ENCODE measurements around the gene COTL1. TPM values are rescaled to one million over a fixed set of nuclear protein-coding genes. Genes with fewer than 3 reads are reported as not detected.
"Not testable (repeated sequence)": the region's sequence is repeated elsewhere in the genome, so short reads cannot be mapped to it uniquely, and the experiment has no call there.

COTL1 gene
- total RNA-seq, 1 donor from 2014 or later = 210 TPM

DNA sequence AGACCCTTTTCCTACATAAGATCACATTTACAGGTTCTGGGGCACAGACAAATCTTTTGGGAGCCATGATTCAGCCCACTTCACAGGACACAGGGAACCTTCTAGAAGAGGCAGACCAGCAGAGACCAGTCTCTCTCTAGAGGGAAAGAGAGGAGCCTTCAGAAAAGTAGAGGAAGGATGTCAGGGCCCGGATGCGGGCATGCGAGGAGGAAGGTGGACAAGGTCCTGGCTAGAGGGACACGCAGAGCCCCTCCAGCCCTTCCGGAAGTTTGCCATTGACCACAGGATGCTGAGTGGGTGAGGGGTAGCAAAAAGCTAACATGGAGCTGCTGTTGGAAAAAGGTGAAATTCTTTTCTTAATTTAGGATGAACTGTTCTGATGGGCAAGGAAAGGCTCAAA is 57.6 kb downstream of the COTL1 start:
- DNase-seq (ENCODE audit: low read depth) = no peak
- H3K36me3 ChIP-seq (ENCODE audit: control insufficient read depth, insufficient read depth, low read length) = peaks cover 2% of the 10 kb centered on the region
- no peaks in the 10 kb centered on the region for H3K27me3 ChIP-seq (ENCODE audit: control insufficient read depth, insufficient read depth, low read length)
- H3K4me3 ChIP-seq (ENCODE audit: low read depth, low read length) = no peak overlapping the region
- TF ChIP-seq, protein P1, sequence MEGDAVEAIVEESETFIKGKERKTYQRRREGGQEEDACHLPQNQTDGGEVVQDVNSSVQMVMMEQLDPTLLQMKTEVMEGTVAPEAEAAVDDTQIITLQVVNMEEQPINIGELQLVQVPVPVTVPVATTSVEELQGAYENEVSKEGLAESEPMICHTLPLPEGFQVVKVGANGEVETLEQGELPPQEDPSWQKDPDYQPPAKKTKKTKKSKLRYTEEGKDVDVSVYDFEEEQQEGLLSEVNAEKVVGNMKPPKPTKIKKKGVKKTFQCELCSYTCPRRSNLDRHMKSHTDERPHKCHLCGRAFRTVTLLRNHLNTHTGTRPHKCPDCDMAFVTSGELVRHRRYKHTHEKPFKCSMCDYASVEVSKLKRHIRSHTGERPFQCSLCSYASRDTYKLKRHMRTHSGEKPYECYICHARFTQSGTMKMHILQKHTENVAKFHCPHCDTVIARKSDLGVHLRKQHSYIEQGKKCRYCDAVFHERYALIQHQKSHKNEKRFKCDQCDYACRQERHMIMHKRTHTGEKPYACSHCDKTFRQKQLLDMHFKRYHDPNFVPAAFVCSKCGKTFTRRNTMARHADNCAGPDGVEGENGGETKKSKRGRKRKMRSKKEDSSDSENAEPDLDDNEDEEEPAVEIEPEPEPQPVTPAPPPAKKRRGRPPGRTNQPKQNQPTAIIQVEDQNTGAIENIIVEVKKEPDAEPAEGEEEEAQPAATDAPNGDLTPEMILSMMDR (IDR thresholded peaks at IDR 0.05; ENCODE audit: insufficient read depth, low read length, poor library complexity, severe bottlenecking) = no peak

DNA sequence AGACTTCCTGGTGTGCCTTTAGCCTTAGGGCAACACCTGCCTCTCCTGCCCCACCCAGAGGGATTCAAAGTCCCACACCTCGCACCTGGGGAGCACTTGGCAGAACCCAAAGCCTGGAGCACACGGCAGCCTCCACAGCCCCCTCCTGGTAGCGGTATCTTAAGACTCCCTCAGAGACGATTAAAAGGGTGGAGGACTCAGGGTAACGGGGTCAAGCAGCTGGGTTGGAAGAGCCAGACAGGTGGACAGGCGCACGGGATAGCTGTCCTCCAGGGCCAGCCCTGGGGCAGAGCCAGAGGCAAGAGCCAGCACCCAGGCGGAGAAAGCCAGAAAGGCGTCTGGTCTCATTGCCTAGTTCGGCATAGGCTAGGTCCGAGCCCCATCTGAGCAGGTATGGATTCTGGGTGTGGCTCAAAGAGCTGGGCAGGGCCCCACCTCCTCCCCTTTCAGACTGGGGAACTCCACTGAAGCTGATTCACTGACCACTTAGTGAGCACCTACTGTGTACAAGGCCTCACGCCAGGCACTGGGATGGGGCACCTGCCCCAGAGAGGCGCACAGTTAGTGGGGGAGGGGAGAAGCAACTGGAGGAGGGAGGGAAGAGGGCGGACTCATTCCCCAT is 58.5 kb downstream of the COTL1 start:
- Histone ChIP-seq H3K36me3 (ENCODE audit: control insufficient read depth, insufficient read depth, low read length) (peaks cover 2% of the 10 kb centered on the region), H3K27me3 (ENCODE audit: control insufficient read depth, insufficient read depth, low read length) (no peaks in the 10 kb centered on the region), H3K4me3 (ENCODE audit: low read depth, low read length) (no peak overlapping the region)
- TF ChIP-seq, protein P1 (IDR thresholded peaks at IDR 0.05; ENCODE audit: insufficient read depth, low read length, poor library complexity, severe bottlenecking) = no peak
- DNase-seq (ENCODE audit: low read depth) = no peak

DNA sequence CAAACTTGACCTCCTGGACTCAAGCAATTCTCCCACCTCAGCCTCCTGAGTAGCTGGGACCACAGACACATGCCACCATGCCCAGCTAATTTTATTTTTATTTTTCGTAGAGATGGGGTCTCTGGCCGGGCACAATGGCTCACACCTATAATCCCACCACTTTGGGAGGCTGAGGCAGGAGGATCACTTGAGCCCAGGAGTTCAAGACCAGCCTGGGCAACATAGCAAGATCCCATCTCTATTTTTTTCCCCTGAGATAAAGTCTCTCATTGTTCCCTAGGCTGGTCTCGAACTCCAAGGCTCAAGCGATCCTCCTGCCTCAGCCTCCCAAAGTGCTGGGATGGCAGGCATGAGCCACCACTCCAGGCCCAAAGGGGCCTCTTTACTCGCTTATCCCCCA is 59.0 kb downstream of the COTL1 start:
- not testable (repeated sequence) for DNase-seq (ENCODE audit: low read depth); H3K27me3 ChIP-seq (ENCODE audit: control insufficient read depth, insufficient read depth, low read length); H3K4me3 ChIP-seq (ENCODE audit: low read depth, low read length); H3K36me3 ChIP-seq (ENCODE audit: control insufficient read depth, insufficient read depth, low read length)

DNA sequence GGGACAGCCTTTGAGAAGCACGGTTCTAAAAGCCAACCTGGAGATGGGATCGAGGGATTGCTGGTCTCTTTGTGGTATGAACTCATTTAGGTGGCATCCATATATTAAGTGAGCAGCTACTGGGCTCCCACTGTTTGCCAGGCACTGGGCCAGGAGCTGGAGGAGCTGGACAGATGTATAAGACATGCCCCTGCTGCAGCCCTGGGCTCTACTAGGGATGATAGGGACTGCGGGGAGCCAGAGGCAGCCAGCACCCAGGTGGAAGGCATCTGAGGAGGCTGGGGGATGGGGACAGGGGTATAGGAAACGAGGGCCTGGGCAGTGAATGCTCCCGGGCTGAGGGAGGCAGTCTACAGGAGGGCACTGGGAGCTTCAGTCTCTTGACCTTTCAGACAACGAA is 60.4 kb downstream of the COTL1 start:
- no peak overlapping the region for H3K4me3 ChIP-seq (ENCODE audit: low read depth, low read length)
- no peaks in the 10 kb centered on the region for H3K27me3 ChIP-seq (ENCODE audit: control insufficient read depth, insufficient read depth, low read length)
- TF ChIP-seq, protein P1 (IDR thresholded peaks at IDR 0.05; ENCODE audit: insufficient read depth, low read length, poor library complexity, severe bottlenecking) = no peak
- no peak for DNase-seq (ENCODE audit: low read depth)
- H3K36me3 ChIP-seq (ENCODE audit: control insufficient read depth, insufficient read depth, low read length) = no peaks in the 10 kb centered on the region

DNA sequence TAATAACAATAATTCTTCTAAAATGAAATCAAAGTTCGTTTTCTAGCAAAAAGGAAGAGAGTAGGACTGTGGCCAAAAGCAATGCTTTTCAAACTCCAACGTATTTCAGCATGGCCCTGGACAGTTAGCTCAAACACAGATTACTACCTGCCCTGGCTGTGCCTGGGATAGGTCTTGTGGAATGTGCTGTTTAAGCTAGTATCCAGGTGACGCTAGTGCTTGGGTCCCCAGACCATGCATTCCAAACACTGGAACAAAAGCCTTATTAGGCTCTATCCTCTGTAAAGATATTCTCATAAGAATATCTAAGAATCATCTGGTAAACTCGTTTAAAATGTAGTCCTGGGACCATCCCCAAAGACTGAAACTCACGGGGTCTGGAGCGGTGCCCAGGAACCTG is 60.8 kb downstream of the COTL1 start:
- no peak for DNase-seq (ENCODE audit: low read depth)
- Histone ChIP-seq H3K36me3 (ENCODE audit: control insufficient read depth, insufficient read depth, low read length) (no peaks in the 10 kb centered on the region), H3K27me3 (ENCODE audit: control insufficient read depth, insufficient read depth, low read length) (no peaks in the 10 kb centered on the region), H3K4me3 (ENCODE audit: low read depth, low read length) (no peak overlapping the region)
- TF ChIP-seq, protein P1 (IDR thresholded peaks at IDR 0.05; ENCODE audit: insufficient read depth, low read length, poor library complexity, severe bottlenecking) = no peak

DNA sequence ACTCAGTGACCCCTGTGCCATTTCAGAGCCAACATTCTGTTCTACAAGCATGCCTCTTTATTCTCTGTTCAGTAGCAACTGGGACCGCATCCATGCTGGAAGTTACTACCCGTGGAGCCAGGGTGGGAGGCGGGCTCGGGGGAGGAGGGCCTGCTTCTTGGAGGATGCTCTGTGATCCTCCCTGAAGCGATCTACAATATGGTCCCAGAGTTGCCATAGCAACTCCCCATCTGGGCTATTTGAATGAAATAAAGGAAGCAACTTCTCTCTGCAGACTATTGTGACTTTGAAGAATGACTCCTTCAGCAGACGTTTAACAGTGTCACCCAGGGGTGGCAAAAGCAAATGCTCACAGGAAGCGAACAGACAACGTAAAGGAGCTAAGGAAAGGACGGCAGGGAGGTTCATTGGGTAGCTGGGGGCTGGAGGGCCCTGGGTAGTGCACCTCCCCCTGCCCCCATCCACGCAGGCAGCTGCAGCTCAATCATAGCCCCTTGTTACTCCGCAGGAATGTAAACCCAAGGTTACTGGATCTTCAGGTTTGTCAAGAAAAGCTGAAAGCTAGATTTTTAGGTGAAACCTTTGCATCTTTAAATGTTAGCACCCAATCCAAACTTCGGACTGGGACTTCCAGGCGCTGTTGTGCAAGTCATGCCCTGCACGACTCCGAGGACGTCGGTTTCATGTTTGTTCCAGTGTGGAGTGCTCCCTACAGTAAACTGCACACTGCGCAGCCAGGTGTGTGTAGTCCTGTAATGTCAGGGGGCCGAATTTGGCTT is 62.3 kb downstream of the COTL1 start:
- TF ChIP-seq, protein P1 (IDR thresholded peaks at IDR 0.05; ENCODE audit: insufficient read depth, low read length, poor library complexity, severe bottlenecking) = no peak
- DNase-seq (ENCODE audit: low read depth) = no peak
- no peaks in the 10 kb centered on the region for H3K36me3 ChIP-seq (ENCODE audit: control insufficient read depth, insufficient read depth, low read length)
- H3K27me3 ChIP-seq (ENCODE audit: control insufficient read depth, insufficient read depth, low read length) = no peaks in the 10 kb centered on the region
- no peak overlapping the region for H3K4me3 ChIP-seq (ENCODE audit: low read depth, low read length)

Measured in kidney epithelial cell (primary cell).